GM12864 (cell line): ENCODE data around the gene PSG2.
"Not testable (repeated sequence)": the region's sequence is repeated elsewhere in the genome, so short reads cannot be mapped to it uniquely, and the experiment has no call there.

Source experiments
- DNase-seq: peaks from one replicate; pipeline ENCODE4 v3.0.0-alpha.2; 2011; ENCODE audit warnings: low read depth
- H3K4me3 ChIP-seq: 2 replicates; pipeline ENCODE4 v1.5.1; 2011; ENCODE audit warnings: mild to moderate bottlenecking, low read depth, low read length, control low read depth
- TF ChIP-seq, protein P1 (sequence below): IDR thresholded peaks from 2 replicates; pipeline ENCODE4 v1.5.1; 2011; ENCODE audit warnings: low read depth, mild to moderate bottlenecking, moderate library complexity, low read length, control low read depth, inconsistent platforms; ENCODE audit errors: missing control alignments

The PSG2 gene

DNA sequence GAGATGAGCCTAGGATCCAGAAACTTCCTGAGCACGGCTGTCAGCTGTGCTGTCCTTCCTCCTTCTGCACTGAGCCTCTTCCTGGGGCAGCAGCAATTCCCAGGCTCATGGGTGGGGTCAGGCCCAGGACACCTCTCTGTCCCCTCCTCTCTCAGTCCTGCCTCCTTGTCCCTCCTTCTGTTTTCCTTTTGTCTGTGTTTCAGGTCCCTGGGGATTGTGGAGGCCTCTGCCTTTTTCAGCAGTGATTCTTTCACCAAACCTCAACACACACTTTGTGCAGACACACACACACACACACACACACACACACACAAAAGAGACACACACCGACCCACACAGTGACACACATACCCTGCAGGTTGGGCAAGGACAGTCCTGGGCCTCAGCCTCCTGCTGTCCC, at the start of gene PSG2:
TSS of gene PSG2 (minus strand) at position 101 of the 400 bp plus-strand sequence. CDS start 132 bp downstream, outside the sequence.
- H3K4me3 ChIP-seq, DNase-seq: not testable (repeated sequence)

- not testable (repeated sequence) for DNase-seq
These were observed 48.9 kb upstream of the PSG2 start for GRCh38 chr19:43131281-43131842.

DNA sequence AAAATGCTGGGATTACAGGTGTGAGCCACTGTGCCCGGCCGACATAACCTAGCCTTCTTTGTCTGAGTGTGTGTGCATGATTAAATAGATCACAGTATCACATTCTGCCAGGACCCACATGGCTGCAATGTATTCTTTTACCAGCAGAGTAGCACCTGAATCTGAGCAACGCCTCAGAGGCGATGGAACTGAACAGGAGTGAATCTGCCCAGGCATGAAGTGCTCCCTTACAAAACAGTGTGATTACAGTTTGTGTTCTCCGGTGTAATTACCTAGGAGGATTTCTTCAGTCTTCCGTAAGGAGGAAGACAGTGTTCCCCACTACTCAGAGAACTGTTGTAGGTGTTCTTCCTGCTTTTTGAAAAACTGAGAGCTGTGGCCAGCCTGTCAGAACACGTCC, 46.7 kb upstream of the PSG2 start:
- H3K4me3 ChIP-seq, DNase-seq: not testable (repeated sequence)

More at GRCh38 chr19:43131281-43131842, 48.9 kb upstream of the PSG2 start:
- not testable (repeated sequence) for H3K4me3 ChIP-seq

DNA sequence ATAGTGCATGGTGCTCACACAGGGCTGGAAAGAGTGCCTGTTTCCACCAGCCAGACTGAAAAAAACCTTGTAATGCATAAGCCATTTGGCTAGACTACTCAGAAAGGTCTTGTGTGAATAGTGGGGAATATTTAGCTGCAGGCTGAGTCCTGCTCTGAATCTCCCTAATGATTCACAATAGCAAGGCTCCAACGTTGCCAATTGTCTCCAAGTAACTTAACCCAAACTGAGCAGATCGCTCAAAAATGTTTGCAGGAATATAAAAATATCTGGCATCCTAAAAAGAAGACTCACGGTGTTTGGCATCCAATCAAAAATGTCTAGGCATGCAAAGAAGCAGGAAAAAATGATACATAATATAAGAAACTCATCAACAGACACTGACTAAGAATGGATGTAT, 44.8 kb upstream of the PSG2 start:
- DNase-seq, H3K4me3 ChIP-seq: not testable (repeated sequence)

GRCh38 chr19:43126720-43127119, 44.2 kb upstream of the PSG2 start:
- no peak for DNase-seq
- no peak overlapping the region for H3K4me3 ChIP-seq
- TF ChIP-seq, protein P1, sequence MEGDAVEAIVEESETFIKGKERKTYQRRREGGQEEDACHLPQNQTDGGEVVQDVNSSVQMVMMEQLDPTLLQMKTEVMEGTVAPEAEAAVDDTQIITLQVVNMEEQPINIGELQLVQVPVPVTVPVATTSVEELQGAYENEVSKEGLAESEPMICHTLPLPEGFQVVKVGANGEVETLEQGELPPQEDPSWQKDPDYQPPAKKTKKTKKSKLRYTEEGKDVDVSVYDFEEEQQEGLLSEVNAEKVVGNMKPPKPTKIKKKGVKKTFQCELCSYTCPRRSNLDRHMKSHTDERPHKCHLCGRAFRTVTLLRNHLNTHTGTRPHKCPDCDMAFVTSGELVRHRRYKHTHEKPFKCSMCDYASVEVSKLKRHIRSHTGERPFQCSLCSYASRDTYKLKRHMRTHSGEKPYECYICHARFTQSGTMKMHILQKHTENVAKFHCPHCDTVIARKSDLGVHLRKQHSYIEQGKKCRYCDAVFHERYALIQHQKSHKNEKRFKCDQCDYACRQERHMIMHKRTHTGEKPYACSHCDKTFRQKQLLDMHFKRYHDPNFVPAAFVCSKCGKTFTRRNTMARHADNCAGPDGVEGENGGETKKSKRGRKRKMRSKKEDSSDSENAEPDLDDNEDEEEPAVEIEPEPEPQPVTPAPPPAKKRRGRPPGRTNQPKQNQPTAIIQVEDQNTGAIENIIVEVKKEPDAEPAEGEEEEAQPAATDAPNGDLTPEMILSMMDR = no peak

- no peak overlapping the region for H3K4me3 ChIP-seq
- DNase-seq = no peak
- TF ChIP-seq, protein P1 = peak; percentile 37
These were observed 41.9 kb upstream of the PSG2 start for GRCh38 chr19:43124360-43124759.

DNA sequence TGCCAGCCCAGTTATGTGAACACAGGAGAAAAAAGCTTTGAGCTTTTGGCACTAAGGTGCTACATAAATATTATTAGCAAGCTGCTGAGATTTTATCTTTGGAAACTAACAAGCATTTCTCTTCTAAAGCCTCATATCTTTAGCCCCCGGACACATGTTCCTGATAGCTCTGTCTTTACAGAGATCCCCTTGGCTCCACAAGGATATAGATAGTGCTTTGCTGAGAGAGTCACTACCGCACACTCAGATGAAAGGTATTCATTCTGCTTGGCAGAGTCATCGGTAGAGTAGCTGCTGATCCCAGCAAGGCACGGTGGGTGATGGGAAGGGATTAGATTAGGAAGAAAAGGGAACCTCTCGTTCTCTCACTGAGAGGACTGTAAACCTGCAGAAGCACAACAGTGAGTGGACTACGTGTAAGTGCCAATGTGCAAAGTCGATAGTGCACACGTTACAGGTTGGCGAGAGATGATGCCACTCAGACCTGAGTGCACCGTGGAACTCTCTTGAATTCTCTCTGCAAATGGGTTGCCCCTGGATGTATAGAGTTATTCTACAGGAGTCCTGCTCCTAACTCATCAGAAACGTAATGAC, 38.0 kb upstream of the PSG2 start:
- not testable (repeated sequence) for H3K4me3 ChIP-seq, DNase-seq

DNA sequence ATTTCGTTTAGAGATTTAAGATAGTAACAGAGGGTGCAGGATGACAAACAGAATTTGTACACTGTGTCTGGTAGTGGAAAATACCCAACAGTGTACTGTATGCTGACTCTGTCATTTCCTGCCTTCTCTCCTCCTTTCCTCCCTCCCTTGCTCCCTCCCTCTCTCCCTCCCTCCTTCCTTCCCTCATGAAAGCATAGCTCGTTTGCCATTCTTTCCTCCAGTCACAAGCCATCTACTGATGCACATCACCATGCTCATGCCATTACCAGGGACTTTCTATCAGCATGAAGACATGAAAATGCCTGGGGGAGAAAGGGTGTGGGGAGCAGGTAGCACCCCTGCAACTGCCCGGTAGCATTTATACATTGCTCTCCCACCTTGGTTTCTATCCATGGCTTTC, 37.0 kb upstream of the PSG2 start:
- DNase-seq, H3K4me3 ChIP-seq: not testable (repeated sequence)

- DNase-seq, H3K4me3 ChIP-seq: not testable (repeated sequence)
These were observed 33.9 kb upstream of the PSG2 start for GRCh38 chr19:43116421-43116820.

- DNase-seq, H3K4me3 ChIP-seq: not testable (repeated sequence)
These were observed 33.0 kb upstream of the PSG2 start for GRCh38 chr19:43115548-43115947.

GRCh38 chr19:43115064-43115463, 32.6 kb upstream of the PSG2 start:
- H3K4me3 ChIP-seq, DNase-seq: not testable (repeated sequence)

GRCh38 chr19:43114626-43115025, 32.1 kb upstream of the PSG2 start:
- not testable (repeated sequence) for DNase-seq, H3K4me3 ChIP-seq

DNA sequence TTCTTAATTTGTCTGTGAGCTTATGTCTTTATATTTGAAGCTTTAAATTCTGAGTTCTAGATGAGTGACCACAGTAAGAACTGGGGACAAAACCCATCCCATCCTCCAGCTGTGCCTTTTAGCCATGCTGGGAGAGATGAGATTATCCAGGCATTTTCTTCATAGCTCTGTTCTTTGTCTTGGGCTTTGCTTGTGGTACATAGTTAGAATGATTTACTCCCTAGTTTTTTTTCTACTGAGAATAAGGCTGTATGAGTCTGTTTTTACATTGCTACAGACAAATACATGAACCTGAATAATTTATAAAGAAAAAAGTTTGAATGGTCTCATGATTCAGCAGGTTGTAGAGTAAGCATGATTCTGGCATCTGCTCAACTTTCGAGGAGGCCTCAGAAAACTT, 24.9 kb upstream of the PSG2 start:
- not testable (repeated sequence) for H3K4me3 ChIP-seq, DNase-seq
